Ascending aorta (tissue), 2 donors: ENCODE results near the gene ANXA8. TPM values are rescaled to one million over a fixed set of nuclear protein-coding genes. Genes with fewer than 3 reads are reported as not detected.

Experiments
- DNase-seq, 2 donors: peaks; one replicate each; pipeline ENCODE4 v3.0.0-alpha.2; 2019; ENCODE audit warnings: low spot score in 2 of 2
- H3K27ac ChIP-seq, 2 donors: fragments of 200-600 bp; sonication (generic); one replicate each; pipeline ENCODE4 v1.5.1; 2016 to 2017; ENCODE audit warnings: mild to moderate bottlenecking in 1 of 2
- H3K27me3 ChIP-seq: fragments of 200-600 bp; sonication (generic); one replicate; pipeline ENCODE4 v1.5.1; 2017
- H3K36me3 ChIP-seq, 2 donors: fragments of 200-600 bp; sonication (generic); one replicate each; pipeline ENCODE4 v1.5.1; 2016
- H3K4me1 ChIP-seq, 2 donors: fragments of 200-600 bp; sonication (generic); one replicate each; pipeline ENCODE4 v1.5.1; 2016 to 2017; ENCODE audit warnings: mild to moderate bottlenecking in 1 of 2
- H3K4me3 ChIP-seq, 2 donors: fragments of 200-600 bp; sonication (generic); one replicate each; pipeline ENCODE4 v1.5.1; 2016 to 2017; ENCODE audit warnings: mild to moderate bottlenecking in 1 of 2
- H3K9me3 ChIP-seq, 2 donors: fragments of 200-600 bp; sonication (generic); one replicate each; pipeline ENCODE4 v1.5.1; 2016
- intact Hi-C: fragments of 100-400 bp; cut with DNase I; formaldehyde crosslinking; loops from one replicate; pipeline ENCODE4 v1.15.1; 2023
- total RNA-seq: library from RNA; depleted of rRNA; stranded (reverse); fragments of >200 nt; gene quantifications from one replicate; pipeline ENCODE4 v1.1.0, GENCODE V29; 2016
- TF ChIP-seq, protein P1 (sequence below), 3 experiments: fragments of 200-600 bp in 2 of 3; fragments of 450-650 bp in 1 of 3; sonication (generic) in 2 of 3; IDR thresholded peaks; one replicate each; pipeline ENCODE4 v1.5.1; 2016 to 2019; ENCODE audit warnings: antibody characterized with exemption in 3 of 3, mild to moderate bottlenecking in 1 of 3, moderate library complexity in 1 of 3

Gene ANXA8
- total RNA-seq, 1 donor from 2014 or later, result not detected

- intact Hi-C loops, result no loop called here
- peaks cover 0 to 1% of the 10 kb centered on the region in 2 donors for H3K9me3 ChIP-seq
- H3K36me3 ChIP-seq, result no peaks in the 10 kb centered on the region
- no peak overlapping the region for H3K4me3 ChIP-seq
- H3K27ac ChIP-seq, result no peak overlapping the region
- no peaks in the 10 kb centered on the region for H3K4me1 ChIP-seq
- TF ChIP-seq, protein P1, sequence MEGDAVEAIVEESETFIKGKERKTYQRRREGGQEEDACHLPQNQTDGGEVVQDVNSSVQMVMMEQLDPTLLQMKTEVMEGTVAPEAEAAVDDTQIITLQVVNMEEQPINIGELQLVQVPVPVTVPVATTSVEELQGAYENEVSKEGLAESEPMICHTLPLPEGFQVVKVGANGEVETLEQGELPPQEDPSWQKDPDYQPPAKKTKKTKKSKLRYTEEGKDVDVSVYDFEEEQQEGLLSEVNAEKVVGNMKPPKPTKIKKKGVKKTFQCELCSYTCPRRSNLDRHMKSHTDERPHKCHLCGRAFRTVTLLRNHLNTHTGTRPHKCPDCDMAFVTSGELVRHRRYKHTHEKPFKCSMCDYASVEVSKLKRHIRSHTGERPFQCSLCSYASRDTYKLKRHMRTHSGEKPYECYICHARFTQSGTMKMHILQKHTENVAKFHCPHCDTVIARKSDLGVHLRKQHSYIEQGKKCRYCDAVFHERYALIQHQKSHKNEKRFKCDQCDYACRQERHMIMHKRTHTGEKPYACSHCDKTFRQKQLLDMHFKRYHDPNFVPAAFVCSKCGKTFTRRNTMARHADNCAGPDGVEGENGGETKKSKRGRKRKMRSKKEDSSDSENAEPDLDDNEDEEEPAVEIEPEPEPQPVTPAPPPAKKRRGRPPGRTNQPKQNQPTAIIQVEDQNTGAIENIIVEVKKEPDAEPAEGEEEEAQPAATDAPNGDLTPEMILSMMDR (IDR thresholded peaks at IDR 0.05), result no peak
- DNase-seq, result no peak
- no peaks in the 10 kb centered on the region for H3K27me3 ChIP-seq
Observed at GRCh38 chr10:47451273-47451997, 32.5 kb downstream of the ANXA8 start.

- H3K4me1 ChIP-seq, result no peaks in the 10 kb centered on the region
- intact Hi-C loops, result no loop called here
- no peak for DNase-seq
- no peaks in the 10 kb centered on the region for H3K27me3 ChIP-seq
- H3K4me3 ChIP-seq, result no peak overlapping the region
- peaks cover 4 to 7% of the 10 kb centered on the region in 2 donors for H3K9me3 ChIP-seq
- H3K36me3 ChIP-seq, result no peaks in the 10 kb centered on the region
- TF ChIP-seq, protein P1 (IDR thresholded peaks at IDR 0.05), result no peak
- H3K27ac ChIP-seq, result no peak overlapping the region
Observed at GRCh38 chr10:47450442-47450841, 33.5 kb downstream of the ANXA8 start.

GRCh38 chr10:47449979-47450378, 33.9 kb downstream of the ANXA8 start:
- no peaks in the 10 kb centered on the region for H3K27me3 ChIP-seq
- no peak for DNase-seq
- intact Hi-C loops, result no loop called here
- no peak overlapping the region for H3K4me3 ChIP-seq
- peaks cover 7 to 8% of the 10 kb centered on the region in 2 donors for H3K9me3 ChIP-seq
- H3K27ac ChIP-seq, result no peak overlapping the region
- TF ChIP-seq, protein P1 (IDR thresholded peaks at IDR 0.05), result no peak
- no peaks in the 10 kb centered on the region for H3K36me3 ChIP-seq
- H3K4me1 ChIP-seq, result no peaks in the 10 kb centered on the region

DNA sequence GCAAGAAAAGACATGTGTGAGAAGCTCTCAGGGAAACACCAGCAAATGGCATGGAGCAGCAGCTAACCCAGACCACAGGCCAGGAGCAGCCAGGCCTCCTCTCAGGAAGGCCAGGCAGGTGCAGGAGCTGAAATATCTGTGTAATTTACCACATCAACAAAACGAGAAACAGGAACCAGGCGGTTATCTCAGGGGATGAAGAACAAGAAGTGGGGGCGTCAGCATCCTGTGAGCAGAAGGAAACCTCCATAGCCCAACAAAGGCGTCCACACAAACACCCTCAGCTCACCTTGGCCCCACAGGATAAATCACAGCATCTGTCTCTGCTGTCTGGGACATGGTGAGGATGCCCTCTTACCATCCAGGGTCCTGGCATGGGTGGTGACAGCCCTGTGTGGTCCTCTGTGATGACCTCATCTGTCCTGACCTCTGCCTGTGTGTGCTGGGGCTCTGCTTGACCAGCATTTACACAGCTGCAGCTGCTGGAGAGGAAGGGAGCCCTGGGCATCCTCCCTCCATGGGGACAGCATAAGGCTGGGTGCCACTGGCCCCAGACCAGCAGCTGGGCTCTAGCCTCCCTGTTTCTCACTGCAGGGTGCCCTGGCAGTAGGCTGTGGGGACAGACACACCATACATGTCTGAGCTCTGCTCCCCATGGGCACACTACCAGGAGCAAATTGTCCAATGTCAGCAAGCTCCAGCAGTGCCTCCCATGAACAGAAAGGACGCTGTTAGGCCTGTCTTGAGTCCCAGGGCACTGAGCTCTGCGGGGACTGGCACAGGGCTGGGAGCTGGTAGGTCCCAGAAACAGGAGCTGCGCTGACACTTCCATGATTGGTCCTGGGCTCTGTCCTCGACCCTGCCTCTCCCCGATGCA, 34.6 kb downstream of the ANXA8 start:
- Histone ChIP-seq H3K27ac (no peak overlapping the region), H3K36me3 (no peaks in the 10 kb centered on the region), H3K4me1 (no peaks in the 10 kb centered on the region), H3K9me3 (peaks cover 7 to 9% of the 10 kb centered on the region in 2 donors), H3K27me3 (no peaks in the 10 kb centered on the region), H3K4me3 (no peak overlapping the region)
- intact Hi-C loops, result no loop called here
- TF ChIP-seq, protein P1 (IDR thresholded peaks at IDR 0.05), result no peak
- no peak for DNase-seq

DNA sequence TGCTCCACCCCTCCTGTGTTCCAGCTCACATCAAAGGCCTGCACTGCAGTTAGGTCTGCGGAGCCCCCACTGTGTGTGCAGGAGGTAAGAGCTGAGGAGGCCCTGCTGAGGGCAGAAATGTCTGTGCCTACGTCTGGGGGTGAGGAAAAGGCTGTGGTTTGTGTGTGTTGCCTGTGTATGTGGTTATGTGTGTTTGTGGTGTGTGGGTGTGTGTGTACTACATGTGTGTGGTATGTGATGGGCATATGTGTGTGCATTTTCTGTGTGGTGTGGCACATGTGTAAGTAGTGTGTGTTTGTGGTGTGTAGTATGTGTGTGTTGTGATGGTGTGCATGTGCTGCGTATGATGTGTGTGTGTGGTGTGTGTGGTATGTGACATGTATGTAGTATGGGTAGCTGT, 36.2 kb downstream of the ANXA8 start:
- DNase-seq, result no peak
- Histone ChIP-seq H3K36me3 (no peaks in the 10 kb centered on the region), H3K27me3 (no peaks in the 10 kb centered on the region), H3K4me1 (no peaks in the 10 kb centered on the region), H3K9me3 (peaks cover 7 to 9% of the 10 kb centered on the region in 2 donors), H3K4me3 (no peak overlapping the region), H3K27ac (no peak overlapping the region)
- intact Hi-C loops, result no loop called here
- TF ChIP-seq, protein P1 (IDR thresholded peaks at IDR 0.05), result no peak
